NCI-H524 (cell line): ENCODE data around the gene LRRC75B.
"Not testable (repeated sequence)": the region's sequence is repeated elsewhere in the genome, so short reads cannot be mapped to it uniquely, and the experiment has no call there.

Experiments
- DNase-seq, 2 experiments: peaks; one replicate each; lab custom pipeline; 2025; lab: John Stamatoyannopoulos, UW

Gene LRRC75B

DNA sequence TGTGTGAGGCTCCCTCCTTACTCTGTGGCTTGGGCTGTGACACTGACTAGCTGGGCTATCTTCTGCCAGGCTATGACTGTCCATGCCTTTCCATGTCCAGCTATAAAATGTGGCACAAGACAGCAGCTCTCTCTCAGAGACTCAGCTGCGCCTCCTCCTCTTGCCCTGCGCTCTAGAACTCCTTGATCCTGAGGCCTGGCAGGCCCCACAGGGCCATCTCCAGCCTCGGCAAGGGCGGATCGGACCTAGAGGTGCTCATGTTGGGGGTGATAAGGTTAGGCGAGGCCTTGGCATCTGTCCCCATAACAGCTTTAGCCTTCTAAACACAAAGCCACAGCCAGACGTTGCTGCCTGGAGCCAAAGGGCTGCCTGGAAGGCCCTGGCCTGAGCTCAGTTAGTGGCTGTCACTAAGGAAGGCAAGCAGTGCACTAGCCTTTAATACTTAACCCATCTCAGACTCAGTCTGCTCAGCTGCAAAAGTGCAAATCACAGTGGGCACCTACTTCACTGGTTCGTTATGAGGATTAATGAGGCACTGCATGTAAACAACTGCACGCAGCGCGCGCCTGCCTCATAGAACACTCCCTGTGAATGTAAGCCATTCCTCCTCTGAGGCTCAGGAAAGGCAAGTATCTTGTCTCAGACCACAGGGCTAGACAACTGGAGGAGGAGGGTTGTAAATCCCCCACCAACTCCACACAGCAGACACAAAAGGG is 39.1 kb downstream of the LRRC75B start:
- DNase-seq: no peak

DNA sequence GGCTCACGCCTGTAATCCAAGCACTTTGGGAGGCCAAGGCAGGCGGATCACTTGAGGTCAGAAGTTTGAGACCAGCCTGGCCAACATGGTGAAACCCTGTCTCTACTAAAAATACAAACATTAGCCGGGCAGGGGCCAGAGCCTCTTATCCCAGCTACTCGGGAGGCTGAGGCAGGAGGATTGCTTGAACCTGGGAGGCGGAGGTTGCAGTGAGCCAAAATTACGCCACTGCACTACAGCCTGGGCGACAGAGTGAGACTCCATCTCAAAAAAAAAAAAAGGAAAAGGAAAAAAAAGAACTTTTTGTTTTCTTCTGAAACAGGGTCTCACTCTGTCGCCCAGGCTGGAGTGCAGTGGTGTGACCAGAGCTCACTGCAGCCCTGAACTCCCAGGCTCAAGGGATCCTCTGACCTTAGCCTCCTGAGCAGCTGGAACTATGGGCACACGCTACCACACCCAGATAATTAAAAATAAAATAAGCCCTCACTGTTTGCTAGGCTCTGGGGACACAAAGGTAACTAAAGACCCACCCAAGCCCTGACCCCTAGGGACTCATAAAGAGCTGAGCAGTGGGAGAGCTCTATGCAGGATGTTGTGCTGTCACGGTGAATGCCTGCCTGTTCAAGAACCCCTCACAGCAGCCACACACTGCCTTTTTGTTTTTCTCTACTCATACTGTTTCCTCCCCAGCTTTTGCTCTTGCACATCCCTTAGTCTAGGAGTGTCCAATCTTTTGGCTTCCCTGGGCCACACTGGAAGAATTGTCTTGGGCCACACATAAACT is 40.2 kb downstream of the LRRC75B start:
- not testable (repeated sequence) for DNase-seq

GRCh38 chr22:24550902-24551435 is 41.9 kb downstream of the LRRC75B start:
- no peak for DNase-seq

GRCh38 chr22:24550028-24550901 is 42.6 kb downstream of the LRRC75B start:
- DNase-seq: no peak

DNA sequence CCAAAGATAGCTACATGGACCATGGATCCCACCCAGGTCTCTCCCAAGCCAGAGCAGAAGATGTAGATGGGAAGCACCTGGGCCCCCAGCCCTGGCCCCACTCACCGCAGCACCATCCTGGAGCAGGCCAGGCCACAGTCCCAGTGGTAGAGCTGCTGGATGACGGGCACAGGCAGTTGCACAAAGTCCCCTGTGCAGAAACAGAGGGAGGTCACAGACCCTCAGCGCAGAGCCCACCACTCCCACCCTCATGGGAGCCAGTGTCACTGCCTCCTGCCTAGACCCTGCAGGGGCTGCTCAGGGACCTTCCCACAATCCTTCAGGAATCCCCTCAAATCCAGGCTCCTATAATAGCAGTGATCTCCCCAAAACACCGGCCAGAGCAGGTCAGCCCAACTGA is 44.1 kb downstream of the LRRC75B start:
- no peak for DNase-seq

GRCh38 chr22:24543679-24544243 is 49.1 kb downstream of the LRRC75B start:
- no peak for DNase-seq

- DNase-seq: no peak
Measured at GRCh38 chr22:24543185-24543601, 49.7 kb downstream of the LRRC75B start.

DNA sequence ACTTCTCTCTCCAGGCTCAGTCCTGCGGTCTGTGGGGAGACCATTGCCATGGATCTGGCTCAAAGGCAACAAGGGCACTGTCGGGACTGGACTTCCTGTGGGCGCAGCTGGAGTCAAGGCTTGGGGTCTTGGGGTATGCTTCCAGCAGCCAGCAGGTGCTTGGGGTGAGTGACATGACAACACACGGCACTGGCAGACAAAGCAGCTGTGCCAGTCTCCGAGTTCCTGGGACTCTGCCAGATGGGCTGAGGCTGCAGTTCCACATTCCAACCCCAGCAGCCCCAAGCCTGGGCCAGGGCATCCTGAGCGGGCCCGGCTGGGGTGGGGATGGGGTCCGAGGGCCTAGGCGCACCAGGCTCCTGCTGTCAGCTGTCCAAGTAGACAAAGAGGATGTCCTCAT is 50.2 kb downstream of the LRRC75B start:
- DNase-seq: no peak

- DNase-seq: no peak
Measured at GRCh38 chr22:24541681-24542515, 51.0 kb downstream of the LRRC75B start.

DNA sequence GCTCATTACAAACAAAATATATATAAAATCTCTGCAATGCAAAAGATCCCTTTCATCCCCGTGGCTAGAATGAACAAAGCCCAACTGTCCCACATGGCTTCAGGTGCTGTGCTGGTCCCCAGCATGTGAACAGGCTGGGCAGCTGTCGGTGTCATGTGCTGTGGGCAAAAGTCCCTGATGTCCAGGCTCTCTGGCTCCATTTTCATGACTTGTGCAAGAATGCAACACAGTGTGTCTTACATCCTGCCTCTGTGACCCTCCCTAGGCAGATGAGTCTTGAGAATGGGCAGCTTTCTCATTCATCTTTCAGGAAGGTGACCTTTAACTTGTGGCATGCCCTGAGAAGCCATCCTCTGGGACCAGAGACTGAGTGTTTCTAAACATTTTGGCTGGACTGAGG is 52.4 kb downstream of the LRRC75B start:
- no peak for DNase-seq

- no peak for DNase-seq
Measured at GRCh38 chr22:24536089-24536488, 56.8 kb downstream of the LRRC75B start.
